GM21367 (cell line): Measurements from ENCODE around the gene PVRIG.
"Not testable (repeated sequence)": the region's sequence is repeated elsewhere in the genome, so short reads cannot be mapped to it uniquely, and the experiment has no call there.

Experiments
- ATAC-seq: cut with Tn5 transposase; IDR thresholded peaks from one replicate; pipeline ENCODE4 v1.9.1; 2021; ENCODE audit not compliant: unreplicated experiment

PVRIG gene

GRCh38 chr7:100224891-100225290 is 5.1 kb downstream of the PVRIG start:
- ATAC-seq: not testable (repeated sequence)

GRCh38 chr7:100234660-100235317 is 15.0 kb downstream of the PVRIG start:
- ATAC-seq: not testable (repeated sequence)

GRCh38 chr7:100239975-100240374 is 20.2 kb downstream of the PVRIG start:
- ATAC-seq: not testable (repeated sequence)

- ATAC-seq: not testable (repeated sequence)
Observed at GRCh38 chr7:100243385-100243784, 23.6 kb downstream of the PVRIG start.

- not testable (repeated sequence) for ATAC-seq
Observed at GRCh38 chr7:100244988-100245605, 25.3 kb downstream of the PVRIG start.

- not testable (repeated sequence) for ATAC-seq
Observed at GRCh38 chr7:100246121-100246864, 26.5 kb downstream of the PVRIG start.

- ATAC-seq: not testable (repeated sequence)
Observed at GRCh38 chr7:100246865-100247137, 27.1 kb downstream of the PVRIG start.

GRCh38 chr7:100247152-100247757 is 27.5 kb downstream of the PVRIG start:
- ATAC-seq: no peak

- ATAC-seq: no peak
Observed at GRCh38 chr7:100248483-100248882, 28.7 kb downstream of the PVRIG start.

GRCh38 chr7:100257017-100257416 is 37.3 kb downstream of the PVRIG start:
- ATAC-seq: no peak

GRCh38 chr7:100259984-100260383 is 40.2 kb downstream of the PVRIG start:
- ATAC-seq: not testable (repeated sequence)

GRCh38 chr7:100262896-100263295 is 43.1 kb downstream of the PVRIG start:
- ATAC-seq: not testable (repeated sequence)

GRCh38 chr7:100264223-100264622 is 44.5 kb downstream of the PVRIG start:
- ATAC-seq: not testable (repeated sequence)

GRCh38 chr7:100264669-100265165 is 45.0 kb downstream of the PVRIG start:
- not testable (repeated sequence) for ATAC-seq

- ATAC-seq: not testable (repeated sequence)
Observed at GRCh38 chr7:100265851-100266250, 46.1 kb downstream of the PVRIG start.

- no peak for ATAC-seq
Observed at GRCh38 chr7:100266576-100267354, 47.0 kb downstream of the PVRIG start.

- no peak for ATAC-seq
Observed at GRCh38 chr7:100267648-100268047, 47.9 kb downstream of the PVRIG start.

GRCh38 chr7:100268882-100269281 is 49.1 kb downstream of the PVRIG start:
- ATAC-seq: not testable (repeated sequence)

GRCh38 chr7:100269306-100270045 is 49.7 kb downstream of the PVRIG start:
- not testable (repeated sequence) for ATAC-seq
